ENCODE data around the gene SCAND1.
A peak's percentile ranks its signal among the peaks of the same experiment; 100 is the strongest.
"Not testable (repeated sequence)": the region's sequence is repeated elsewhere in the genome, so short reads cannot be mapped to it uniquely, and the experiment has no call there.

The SCAND1 gene

DNA sequence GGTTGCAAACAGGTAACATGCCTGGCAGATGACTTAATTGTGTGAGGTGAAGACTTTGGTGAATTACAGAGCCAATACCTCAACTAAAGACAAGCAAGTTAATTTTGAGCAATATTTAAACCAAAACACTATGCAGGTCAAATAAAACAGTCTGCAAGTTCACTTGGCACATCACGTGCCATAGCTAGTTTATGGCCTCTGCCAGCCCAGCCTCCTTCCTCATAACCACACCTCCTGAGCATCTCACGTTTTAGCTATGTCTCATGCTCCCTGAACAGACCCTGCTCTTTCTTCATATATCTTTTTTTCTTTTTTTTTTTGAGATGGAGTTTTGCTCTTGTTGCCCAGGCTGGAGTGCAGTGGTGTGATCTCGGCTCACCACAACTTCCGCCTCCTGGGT is 9.6 kb upstream of the SCAND1 start:
- no peak for DNase-seq (ENCODE audit: extremely low read depth in 1 of 2, low read depth in 1 of 2)

DNA sequence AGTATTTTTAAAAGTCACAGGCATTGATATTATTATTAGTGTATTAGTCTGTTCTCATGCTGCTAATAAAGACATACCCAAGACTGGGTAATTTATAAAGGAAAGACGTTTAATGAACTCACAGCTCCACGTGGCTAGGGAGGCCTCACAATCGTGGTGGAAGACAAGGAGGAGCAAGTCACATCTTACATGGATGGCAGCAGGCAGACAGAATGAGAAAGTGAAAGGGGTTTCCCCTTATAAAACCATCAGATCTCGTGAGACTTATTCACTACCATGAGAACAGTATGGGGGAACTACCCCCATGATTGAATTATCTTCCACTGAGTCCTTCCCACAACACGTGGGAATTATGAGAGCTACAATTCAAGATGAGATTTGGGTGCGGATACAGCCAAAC is 5.0 kb upstream of the SCAND1 start:
- DNase-seq (ENCODE audit: extremely low read depth in 1 of 2, low read depth in 1 of 2), result not testable (repeated sequence)

DNA sequence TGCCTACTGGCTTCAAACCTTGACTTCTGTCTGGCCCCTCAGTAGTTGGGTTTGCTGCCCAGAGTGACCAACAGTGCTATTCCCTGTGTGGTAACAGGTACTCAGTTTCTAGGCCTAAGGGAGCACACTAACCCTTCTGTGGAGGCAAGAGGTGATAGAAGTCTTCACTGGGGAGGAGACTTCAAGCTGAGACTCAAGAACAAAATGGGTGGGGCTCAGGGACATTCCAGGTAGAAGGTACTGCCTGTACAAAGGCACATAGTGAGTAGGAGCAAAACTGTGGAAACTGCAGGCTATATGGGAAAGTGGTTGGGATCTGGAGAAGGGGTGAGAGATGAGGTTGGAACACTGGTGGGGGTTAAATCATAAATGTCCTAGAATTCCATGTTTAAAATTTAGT is 2.3 kb upstream of the SCAND1 start:
- no peak for DNase-seq (ENCODE audit: extremely low read depth in 1 of 2, low read depth in 1 of 2)

DNA sequence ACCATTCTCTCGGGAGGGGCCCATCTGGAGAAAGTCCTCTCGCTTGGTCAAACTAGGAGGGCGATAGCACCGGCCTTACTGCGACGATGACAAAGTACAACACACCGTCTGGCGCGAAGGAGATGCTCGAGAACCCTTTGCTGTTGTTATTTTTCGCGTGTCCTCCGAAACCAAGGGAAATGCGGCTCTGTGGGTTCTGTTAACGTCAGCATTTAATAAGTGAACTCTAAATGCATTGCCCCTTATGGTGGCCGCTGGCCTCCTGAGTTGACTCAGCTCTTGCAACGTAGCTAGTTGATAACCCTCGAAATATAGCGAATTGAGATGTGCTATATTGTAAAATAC is 577 bp upstream of the SCAND1 start:
- no peak for DNase-seq (ENCODE audit: extremely low read depth in 1 of 2, low read depth in 1 of 2)

GRCh38 chr20:35953387-35954199 is 709 bp downstream of the SCAND1 start:
- peak; percentile 21 to 44 for DNase-seq (ENCODE audit: extremely low read depth in 1 of 2, low read depth in 1 of 2)

DNA sequence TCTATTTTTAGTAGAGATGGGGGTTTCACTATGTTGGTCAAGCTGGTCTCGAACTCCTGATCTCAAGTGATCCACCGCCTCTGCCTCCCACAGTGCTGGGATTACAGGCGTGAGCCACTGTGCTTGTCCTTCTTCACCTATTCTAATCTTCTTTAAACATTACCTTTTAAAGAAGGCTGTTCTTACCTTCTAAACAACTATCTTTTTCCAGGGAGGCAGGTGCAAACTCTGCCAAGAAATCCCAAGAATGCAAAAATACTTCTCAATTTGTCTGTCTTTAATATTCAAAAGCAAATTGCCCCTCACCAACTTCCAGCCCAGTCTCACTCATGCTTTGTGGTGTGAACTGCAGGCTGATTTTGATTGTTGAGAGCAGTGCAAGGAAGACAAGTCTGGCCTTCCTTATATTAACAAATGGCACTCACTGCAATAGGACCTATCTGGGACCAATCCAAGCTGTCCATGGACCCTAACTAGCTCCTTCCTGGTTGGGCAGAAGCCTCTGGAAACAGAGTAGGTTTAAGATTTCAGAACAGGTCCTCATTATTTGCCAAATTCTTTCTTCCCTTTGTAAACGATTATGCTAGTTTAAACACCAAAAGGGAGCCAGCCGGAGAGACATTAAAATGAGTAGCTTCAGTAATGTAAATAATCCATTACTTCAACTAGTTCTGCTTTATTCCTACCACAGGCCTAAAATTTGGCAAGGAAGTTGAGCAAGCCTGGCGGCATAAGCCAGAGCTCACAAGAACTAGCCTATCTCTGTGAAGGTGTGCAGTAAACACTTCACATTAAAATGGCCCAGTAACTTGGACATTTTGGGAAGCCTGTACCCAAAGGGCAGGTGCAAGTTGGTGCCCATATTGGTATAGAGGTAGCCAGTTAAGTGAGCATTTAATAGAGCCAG is 1.6 kb downstream of the SCAND1 start:
- no peak for DNase-seq (ENCODE audit: extremely low read depth in 1 of 2, low read depth in 1 of 2)

- not testable (repeated sequence) for DNase-seq (ENCODE audit: extremely low read depth in 1 of 2, low read depth in 1 of 2)
Measured at GRCh38 chr20:35952080-35952479, 2.2 kb downstream of the SCAND1 start.

GRCh38 chr20:35950093-35950492 is 4.2 kb downstream of the SCAND1 start:
- DNase-seq (ENCODE audit: extremely low read depth in 1 of 2, low read depth in 1 of 2), result no peak

DNA sequence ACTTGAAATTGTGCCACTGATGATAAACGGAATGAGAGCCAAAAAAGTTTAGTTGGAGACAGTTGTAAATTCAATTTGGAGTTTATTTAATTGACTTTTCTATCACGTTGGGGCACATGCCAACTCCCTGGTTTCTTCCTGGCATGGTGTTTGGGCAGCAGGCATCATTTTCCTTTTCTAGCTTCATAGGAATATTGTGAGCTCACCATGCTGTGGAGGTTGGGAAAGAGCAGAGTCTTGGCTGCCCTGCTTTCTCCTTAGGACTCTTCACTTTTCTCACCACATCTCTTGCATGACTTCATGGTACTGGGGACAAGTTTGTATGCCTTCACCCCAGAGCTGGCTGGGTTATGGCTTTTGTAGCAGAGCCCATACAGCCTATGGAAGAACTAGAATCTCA is 6.4 kb downstream of the SCAND1 start:
- no peak for DNase-seq (ENCODE audit: extremely low read depth in 1 of 2, low read depth in 1 of 2)

- no peak for DNase-seq (ENCODE audit: extremely low read depth in 1 of 2, low read depth in 1 of 2)
Measured at GRCh38 chr20:35947489-35947888, 6.8 kb downstream of the SCAND1 start.

DNA sequence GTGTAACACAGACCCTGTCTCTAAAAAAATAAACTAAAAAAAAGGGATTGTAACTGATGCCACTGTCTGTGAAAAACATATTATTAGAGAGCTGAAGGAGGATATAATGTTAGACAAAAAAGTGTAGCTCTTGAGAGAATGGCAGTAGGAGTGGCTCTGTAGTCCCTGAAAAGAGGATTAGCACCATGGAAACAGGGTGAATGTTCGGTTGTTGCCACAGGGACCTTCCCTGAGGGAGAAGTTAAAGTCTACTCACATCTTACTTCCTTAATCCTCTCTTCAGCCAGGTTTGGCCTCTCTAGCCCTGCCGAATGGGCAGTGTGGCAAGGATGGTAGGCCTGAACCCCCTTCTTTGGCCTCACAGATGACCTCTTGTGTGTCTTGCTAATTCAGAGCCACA is 12.1 kb downstream of the SCAND1 start:
- no peak for DNase-seq (ENCODE audit: extremely low read depth in 1 of 2, low read depth in 1 of 2)

DNA sequence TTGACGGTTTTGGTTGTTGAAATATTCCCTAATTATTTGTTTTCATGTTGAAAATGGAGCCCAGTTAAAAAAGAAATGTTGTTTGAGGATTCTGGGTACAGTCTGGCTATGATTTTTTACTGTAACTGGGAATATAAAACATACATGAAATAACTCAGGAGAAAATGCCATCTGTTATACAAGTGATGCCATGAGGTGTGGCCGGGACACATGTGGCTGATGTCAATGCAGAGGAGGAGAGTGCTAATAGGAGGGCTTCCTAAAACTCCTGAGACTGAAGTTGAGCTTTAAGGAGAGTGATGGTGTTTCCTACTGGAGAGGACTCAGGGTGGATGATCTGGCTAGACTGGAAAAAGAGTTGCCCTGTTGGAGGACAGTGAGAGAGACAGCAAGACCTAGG is 12.7 kb downstream of the SCAND1 start:
- DNase-seq (ENCODE audit: extremely low read depth in 1 of 2, low read depth in 1 of 2), result no peak

DNA sequence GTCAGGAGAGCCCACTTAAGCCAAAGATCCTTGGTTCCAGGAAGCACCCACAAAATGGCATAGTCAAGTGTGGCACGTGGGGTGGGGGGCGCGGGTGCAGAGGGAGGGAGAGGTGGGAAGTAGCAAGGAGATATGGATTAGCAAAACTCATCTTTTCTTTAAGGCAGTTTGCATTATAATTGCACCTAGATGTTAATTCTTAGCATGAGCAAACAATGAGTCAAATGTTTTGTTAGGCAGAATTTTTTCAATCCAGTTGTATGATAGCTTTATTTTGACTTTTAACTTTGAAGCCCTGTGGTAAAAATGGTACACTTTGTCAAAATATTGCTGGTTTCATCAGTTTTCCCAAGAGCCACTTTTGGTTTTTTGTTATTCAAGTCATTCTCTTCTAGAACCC is 15.0 kb downstream of the SCAND1 start:
- DNase-seq (ENCODE audit: extremely low read depth in 1 of 2, low read depth in 1 of 2), result no peak

DNA sequence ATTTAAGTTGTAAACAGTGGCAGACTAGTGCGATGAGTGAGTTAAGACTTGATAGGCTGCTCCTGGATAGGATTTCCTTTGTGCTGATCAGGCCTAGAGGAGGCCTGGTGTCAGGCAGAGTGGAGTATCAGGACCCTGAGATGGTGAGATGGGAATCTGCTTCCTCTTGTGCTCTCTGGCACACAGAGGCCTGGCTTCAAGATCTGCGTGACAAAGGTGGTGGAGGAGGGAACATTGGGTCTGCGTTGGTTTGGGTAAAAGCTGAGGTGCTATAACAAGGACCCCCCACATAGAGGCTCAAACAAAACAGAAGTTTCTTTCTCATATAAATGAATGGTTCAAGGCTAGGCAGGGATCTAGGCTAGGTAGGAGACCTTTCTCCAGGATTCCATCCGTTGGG is 20.3 kb downstream of the SCAND1 start:
- DNase-seq (ENCODE audit: extremely low read depth in 1 of 2, low read depth in 1 of 2), result no peak

- no peak for DNase-seq (ENCODE audit: extremely low read depth in 1 of 2, low read depth in 1 of 2)
Measured at GRCh38 chr20:35929301-35929700, 25.0 kb downstream of the SCAND1 start.

GRCh38 chr20:35920523-35920922 is 33.8 kb downstream of the SCAND1 start:
- no peak for DNase-seq (ENCODE audit: extremely low read depth in 1 of 2, low read depth in 1 of 2)

GRCh38 chr20:35918021-35918420 is 36.3 kb downstream of the SCAND1 start:
- DNase-seq (ENCODE audit: extremely low read depth in 1 of 2, low read depth in 1 of 2), result no peak

DNA sequence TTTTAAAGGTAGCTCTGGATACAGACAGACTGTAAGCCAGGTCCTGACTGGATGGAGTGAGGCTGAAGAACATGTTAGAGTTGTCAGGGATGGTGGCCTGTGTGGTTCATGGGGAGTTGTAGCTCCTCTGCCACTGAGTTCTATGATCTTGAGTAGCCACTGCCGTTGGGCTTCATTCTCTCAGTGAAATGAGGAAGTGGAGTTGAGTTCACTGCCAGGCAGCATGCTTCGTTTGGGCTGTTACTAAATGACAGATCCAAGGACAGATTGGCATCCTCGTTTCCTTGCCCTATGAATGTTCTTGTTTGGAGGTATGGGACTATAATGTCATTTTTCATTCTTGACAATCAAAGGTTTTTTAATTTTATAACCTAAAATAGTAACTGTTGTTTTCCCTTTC is 37.2 kb downstream of the SCAND1 start:
- no peak for DNase-seq (ENCODE audit: extremely low read depth in 1 of 2, low read depth in 1 of 2)

DNA sequence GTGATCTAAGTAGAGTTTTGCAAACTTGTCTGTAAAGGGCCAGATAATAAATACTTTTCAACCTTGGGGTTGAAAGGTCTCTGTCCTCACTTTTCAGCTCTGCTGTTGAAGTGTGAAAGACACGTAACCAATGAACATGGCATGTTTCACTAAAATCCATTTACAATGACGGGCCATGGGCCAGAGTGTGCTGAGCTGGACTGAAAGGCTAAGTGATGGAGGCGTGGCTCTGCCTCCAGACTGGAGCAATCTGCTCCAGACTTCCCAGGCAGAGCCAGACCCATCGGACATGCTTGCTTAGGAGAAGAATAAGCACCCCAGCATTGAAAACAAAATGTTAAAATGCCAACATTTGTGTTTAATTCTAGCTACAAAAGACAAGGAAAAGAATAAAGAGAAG is 41.4 kb downstream of the SCAND1 start:
- no peak for DNase-seq (ENCODE audit: extremely low read depth in 1 of 2, low read depth in 1 of 2)

- no peak for DNase-seq (ENCODE audit: extremely low read depth in 1 of 2, low read depth in 1 of 2)
Measured at GRCh38 chr20:35910254-35910653, 44.0 kb downstream of the SCAND1 start.

- DNase-seq (ENCODE audit: extremely low read depth in 1 of 2, low read depth in 1 of 2), result no peak
Measured at GRCh38 chr20:35909796-35910195, 44.5 kb downstream of the SCAND1 start.

GRCh38 chr20:35909176-35909575 is 45.1 kb downstream of the SCAND1 start:
- DNase-seq (ENCODE audit: extremely low read depth in 1 of 2, low read depth in 1 of 2), result no peak

Data from activated CD8-positive, alpha-beta memory T cell treated with anti-CD3 and anti-CD28 coated beads for 1 hour (primary cell).